Progenitor cell of endocrine pancreas (in vitro differentiated cells): ENCODE data around the gene NR3C1. TPM values are rescaled to one million over a fixed set of nuclear protein-coding genes. Genes with fewer than 3 reads are reported as not detected.

ENCODE experiments used
- DNase-seq: peaks from one replicate; pipeline ENCODE4 v3.0.0; 2021; ENCODE audit warnings: low spot score; ENCODE audit not compliant: unreplicated experiment
- H3K27ac Mint-ChIP-seq: 2 replicates; pipeline ENCODE4 v1.8.0; 2021; ENCODE audit warnings: mild to moderate bottlenecking, moderate library complexity, mixed read lengths
- H3K27me3 Mint-ChIP-seq: 2 replicates; pipeline ENCODE4 v1.8.0; 2021; ENCODE audit warnings: mixed read lengths
- H3K36me3 Mint-ChIP-seq: 2 replicates; pipeline ENCODE4 v1.8.0; 2022; ENCODE audit warnings: mixed read lengths; ENCODE audit not compliant: insufficient read depth
- H3K4me1 Mint-ChIP-seq: 2 replicates; pipeline ENCODE4 v1.8.0; 2021; ENCODE audit warnings: low read depth, mixed read lengths
- H3K4me3 Mint-ChIP-seq: 2 replicates; pipeline ENCODE4 v1.8.0; 2021; ENCODE audit warnings: low read depth, mild to moderate bottlenecking, moderate library complexity, mixed read lengths
- H3K9me3 Mint-ChIP-seq: 2 replicates; pipeline ENCODE4 v1.8.0; 2021; ENCODE audit warnings: low read depth, mixed read lengths
- CTCF ChIP-seq: fragments of 200-600 bp; sonication (generic); IDR thresholded peaks from one replicate; pipeline ENCODE4 v1.5.0; 2021; ENCODE audit warnings: antibody characterized with exemption, mild to moderate bottlenecking; ENCODE audit not compliant: unreplicated experiment
- total RNA-seq: library from RNA; stranded (reverse); gene quantifications from 2 replicates; pipeline ENCODE4 v1.2.1, GENCODE V29; 2021

Gene NR3C1
- total RNA-seq, 1 donor from 2014 or later: 6.7 TPM

DNA sequence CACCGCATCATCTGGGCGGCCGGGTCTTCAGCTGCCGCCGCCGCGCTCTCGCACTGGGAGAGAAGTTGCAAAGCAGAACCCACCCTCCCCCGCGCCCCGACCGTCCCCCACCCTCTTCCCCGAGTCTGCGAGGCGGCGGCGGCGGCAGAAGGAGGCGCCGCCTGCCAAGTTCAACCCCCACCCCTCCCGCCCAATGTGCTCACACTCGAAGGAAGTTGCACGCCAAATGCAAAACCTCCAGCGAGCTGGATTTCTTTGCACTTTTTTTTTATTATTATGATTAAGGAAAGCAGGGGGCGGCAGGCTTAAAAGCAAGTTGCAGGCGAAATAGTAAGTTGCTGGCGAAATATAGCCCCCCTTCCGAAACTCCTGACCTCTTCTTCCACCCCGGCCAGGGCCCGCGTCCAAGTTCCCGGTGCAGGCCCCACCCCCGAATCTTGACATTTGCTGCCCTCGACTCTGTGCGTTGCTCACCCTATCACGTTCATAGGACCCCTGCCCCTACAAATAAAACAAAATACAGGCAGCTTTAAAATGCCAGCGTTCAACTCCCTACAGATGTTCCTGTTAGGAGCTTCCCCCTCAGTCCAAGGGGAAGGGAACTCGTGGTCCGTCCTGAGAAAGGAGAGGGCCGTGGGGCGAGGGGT lies 1.1 kb upstream of the NR3C1 start:
- no peak for TF ChIP-seq CTCF
- Mint-ChIP-seq H3K27ac (peak overlapping the region; percentile 99), H3K4me3 (peak overlapping the region; percentile 94), H3K4me1 (peaks cover 24% of the 10 kb centered on the region), H3K36me3 (no peaks in the 10 kb centered on the region), H3K27me3 (peaks cover 35% of the 10 kb centered on the region), H3K9me3 (no peaks in the 10 kb centered on the region)
- DNase-seq: no peak

DNA sequence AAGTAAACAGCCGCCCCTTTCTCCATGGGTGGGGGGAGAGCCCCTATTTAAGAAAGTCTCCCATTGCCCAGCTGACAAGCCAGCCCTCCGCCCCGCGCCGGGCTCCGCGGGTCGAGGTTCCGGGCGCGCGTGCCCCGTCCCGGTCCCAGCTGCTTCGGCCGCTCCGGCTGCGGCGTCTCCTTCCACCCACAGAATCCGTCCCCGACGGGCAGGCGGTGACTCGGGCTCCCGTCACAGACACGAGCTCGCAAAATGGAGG lies 223 bp downstream of the NR3C1 start:
- Mint-ChIP-seq H3K4me3 (peak overlapping the region; percentile 72), H3K4me1 (peaks cover 24% of the 10 kb centered on the region), H3K27ac (no peak overlapping the region), H3K36me3 (no peaks in the 10 kb centered on the region), H3K9me3 (no peaks in the 10 kb centered on the region), H3K27me3 (peaks cover 46% of the 10 kb centered on the region)
- TF ChIP-seq CTCF: no peak
- no peak for DNase-seq

DNA sequence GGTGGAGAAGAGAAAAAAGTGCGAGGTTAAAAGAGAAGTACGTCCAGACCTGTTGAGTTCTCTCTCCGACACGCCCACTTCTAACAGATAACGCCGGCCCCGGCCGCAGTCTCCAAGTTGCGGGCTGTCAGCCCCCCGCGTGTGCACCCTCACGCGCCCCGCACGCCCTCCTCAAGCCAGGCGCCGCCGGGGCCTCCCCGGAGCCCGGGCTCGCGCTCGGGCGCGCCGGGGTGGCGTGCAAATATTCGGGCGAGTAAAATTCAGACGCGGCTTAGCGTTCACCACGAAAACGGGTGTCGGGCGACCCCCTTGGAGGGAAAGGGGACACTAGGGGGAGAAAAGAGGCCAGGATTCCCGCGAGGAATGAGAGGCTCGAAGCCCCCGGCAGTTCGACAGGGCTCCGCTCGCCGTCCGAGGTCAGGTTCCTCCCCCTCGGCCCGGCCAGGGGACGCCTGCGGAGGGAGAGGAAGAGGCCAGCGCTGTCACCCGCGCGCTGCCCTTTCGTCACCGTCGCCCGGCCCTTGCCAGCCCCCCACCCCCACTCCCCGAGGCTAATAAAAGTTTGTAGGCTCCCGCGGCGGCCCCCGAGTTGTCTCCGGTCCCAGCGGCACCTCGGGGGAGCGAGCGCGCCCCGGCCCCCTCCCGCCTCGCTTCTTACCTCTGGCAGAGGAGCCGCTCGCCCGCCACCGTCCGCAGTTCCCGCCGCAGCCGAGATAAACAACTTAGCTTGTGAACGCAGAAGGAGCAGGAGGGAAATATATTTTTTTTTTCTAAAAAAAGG lies 743 bp downstream of the NR3C1 start:
- Mint-ChIP-seq H3K9me3 (no peaks in the 10 kb centered on the region), H3K4me1 (peaks cover 24% of the 10 kb centered on the region), H3K27me3 (peaks cover 45% of the 10 kb centered on the region), H3K36me3 (no peaks in the 10 kb centered on the region), H3K27ac (peak overlapping the region; percentile 62), H3K4me3 (peak overlapping the region; percentile 74)
- peak; percentile 27 for DNase-seq
- TF ChIP-seq CTCF: peak; percentile 15

GRCh38 chr5:143402017-143402552 lies 1.4 kb downstream of the NR3C1 start:
- DNase-seq: no peak
- TF ChIP-seq CTCF: no peak
- Mint-ChIP-seq H3K27me3 (peaks cover 40% of the 10 kb centered on the region), H3K36me3 (no peaks in the 10 kb centered on the region), H3K4me1 (peaks cover 24% of the 10 kb centered on the region), H3K9me3 (no peaks in the 10 kb centered on the region), H3K4me3 (peak overlapping the region; percentile 74), H3K27ac (peak overlapping the region; percentile 62)

DNA sequence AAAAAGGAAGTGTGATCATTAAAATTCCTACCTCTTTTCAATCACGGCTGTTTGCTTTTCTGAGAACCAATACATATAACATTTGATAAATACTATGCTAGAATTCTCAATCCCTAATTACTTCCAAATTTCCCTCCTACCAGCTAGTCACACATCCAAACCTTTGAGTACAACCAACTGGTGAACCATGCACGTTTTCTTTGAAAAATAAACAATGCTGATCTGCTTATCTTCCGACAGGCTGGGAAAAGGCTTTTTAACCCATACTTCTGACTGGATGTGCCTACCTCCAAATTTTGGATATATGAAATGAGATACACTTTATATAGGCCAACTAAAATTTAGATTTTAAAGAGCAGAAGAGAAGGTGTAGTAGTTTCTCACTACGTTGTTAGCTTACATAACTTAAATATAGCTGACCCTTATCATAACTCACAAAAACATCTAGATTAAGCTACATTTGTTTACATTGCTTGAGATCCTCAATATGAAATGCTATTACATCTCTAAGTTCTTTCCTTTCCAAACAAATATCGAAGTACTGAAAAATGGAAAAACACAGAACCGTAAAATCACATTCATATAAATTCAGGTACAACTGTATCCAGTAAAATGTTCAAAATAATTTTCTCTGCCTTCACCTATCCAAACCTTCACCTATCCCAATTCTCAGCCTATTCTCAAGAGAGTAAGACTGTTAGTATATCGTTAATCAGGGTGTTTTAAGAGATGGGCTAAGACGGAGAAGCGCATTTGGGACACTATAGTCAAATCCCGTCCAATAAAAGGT lies 2.1 kb downstream of the NR3C1 start:
- TF ChIP-seq CTCF: no peak

More for the DNA sequence above, 2.1 kb downstream of the NR3C1 start:
- DNase-seq: no peak
- peaks cover 40% of the 10 kb centered on the region for H3K27me3 Mint-ChIP-seq
- H3K9me3 Mint-ChIP-seq: no peaks in the 10 kb centered on the region
- peaks cover 24% of the 10 kb centered on the region for H3K4me1 Mint-ChIP-seq
- H3K27ac Mint-ChIP-seq: no peak overlapping the region
- H3K36me3 Mint-ChIP-seq: no peaks in the 10 kb centered on the region
- H3K4me3 Mint-ChIP-seq: peak overlapping the region; percentile 74
